ENCODE results near the gene FAM47C.
"Not testable (repeated sequence)": the region's sequence is repeated elsewhere in the genome, so short reads cannot be mapped to it uniquely, and the experiment has no call there.

- not testable (repeated sequence) for TF ChIP-seq EZH2phosphoT487 (IDR thresholded peaks at IDR 0.05; ENCODE audit: insufficient read depth, low read depth); EZH2 (IDR thresholded peaks at IDR 0.05; ENCODE audit: insufficient read depth, poor library complexity, severe bottlenecking)
These were observed 28.6 kb downstream of the FAM47C start for GRCh38 chrX:37036674-37037220.

Data from GM23248 (cell line).